ENCODE data around the gene FBXL5. TPM values are rescaled to one million over a fixed set of nuclear protein-coding genes. Genes with fewer than 3 reads are reported as not detected.

The FBXL5 gene
- total RNA-seq, 1 donor from 2014 or later, result 101 TPM

- Histone ChIP-seq H3K27ac (no peak overlapping the region), H3K27me3 (no peaks in the 10 kb centered on the region), H3K9me3 (no peaks in the 10 kb centered on the region), H3K4me1 (no peaks in the 10 kb centered on the region), H3K4me3 (no peak overlapping the region), H3K36me3 (peaks cover 61% of the 10 kb centered on the region)
- no peak for TF ChIP-seq CTCF (IDR thresholded peaks at IDR 0.05)
- no peak for DNase-seq
- intact Hi-C loops (cut with DNase I), result no loop called here
- no peak for ATAC-seq
Observed at GRCh38 chr4:15569746-15570145, 85.4 kb downstream of the FBXL5 start.

GRCh38 chr4:15568821-15569220 lies 86.3 kb downstream of the FBXL5 start:
- Histone ChIP-seq H3K27me3 (no peaks in the 10 kb centered on the region), H3K4me1 (no peaks in the 10 kb centered on the region), H3K9me3 (no peaks in the 10 kb centered on the region), H3K4me3 (no peak overlapping the region), H3K36me3 (peaks cover 70% of the 10 kb centered on the region), H3K27ac (no peak overlapping the region)
- TF ChIP-seq CTCF (IDR thresholded peaks at IDR 0.05), result no peak
- ATAC-seq (no peak), DNase-seq (no peak)
- intact Hi-C loops (cut with DNase I), result no loop called here

GRCh38 chr4:15563871-15564270 lies 91.3 kb downstream of the FBXL5 start:
- no peak for ATAC-seq
- DNase-seq, result no peak
- Histone ChIP-seq H3K4me1 (no peaks in the 10 kb centered on the region), H3K36me3 (peaks cover 61% of the 10 kb centered on the region), H3K4me3 (no peak overlapping the region), H3K27me3 (no peaks in the 10 kb centered on the region), H3K9me3 (no peaks in the 10 kb centered on the region), H3K27ac (no peak overlapping the region)
- no peak for TF ChIP-seq CTCF (IDR thresholded peaks at IDR 0.05)
- intact Hi-C loops (cut with DNase I), result no loop called here

- DNase-seq (no peak), ATAC-seq (no peak)
- Histone ChIP-seq H3K27ac (no peak overlapping the region), H3K9me3 (no peaks in the 10 kb centered on the region), H3K36me3 (peaks cover 48% of the 10 kb centered on the region), H3K4me1 (no peaks in the 10 kb centered on the region), H3K4me3 (no peak overlapping the region), H3K27me3 (no peaks in the 10 kb centered on the region)
- no peak for TF ChIP-seq CTCF (IDR thresholded peaks at IDR 0.05)
- intact Hi-C loops (cut with DNase I), result no loop called here
Observed at GRCh38 chr4:15562623-15563022, 92.5 kb downstream of the FBXL5 start.

- no peaks in the 10 kb centered on the region for H3K27me3 ChIP-seq
- no peak overlapping the region for H3K27ac ChIP-seq
- H3K4me3 ChIP-seq, result no peak overlapping the region
- no peaks in the 10 kb centered on the region for H3K9me3 ChIP-seq
- intact Hi-C loops (cut with DNase I), result no loop called here
- H3K36me3 ChIP-seq, result peaks cover 43% of the 10 kb centered on the region
- no peak for DNase-seq
- ATAC-seq, result no peak
- H3K4me1 ChIP-seq, result no peaks in the 10 kb centered on the region
- TF ChIP-seq CTCF (IDR thresholded peaks at IDR 0.05), result no peak
Observed at GRCh38 chr4:15562114-15562513, 93.0 kb downstream of the FBXL5 start.

- H3K27me3 ChIP-seq, result no peaks in the 10 kb centered on the region
- no peak overlapping the region for H3K27ac ChIP-seq
- no peak for DNase-seq
- H3K4me3 ChIP-seq, result no peak overlapping the region
- no peaks in the 10 kb centered on the region for H3K9me3 ChIP-seq
- no peak for TF ChIP-seq CTCF (IDR thresholded peaks at IDR 0.05)
- intact Hi-C loops (cut with DNase I), result no loop called here
- peaks cover 42% of the 10 kb centered on the region for H3K36me3 ChIP-seq
- ATAC-seq, result no peak
- H3K4me1 ChIP-seq, result no peaks in the 10 kb centered on the region
Observed at GRCh38 chr4:15558561-15558960, 96.6 kb downstream of the FBXL5 start.
